IMR-90 (cell line): ENCODE results near the gene OR2V2. TPM values are rescaled to one million over a fixed set of nuclear protein-coding genes. Genes with fewer than 3 reads are reported as not detected.

Experiments
- ATAC-seq: fragments of 200-7000 bp; cut with Tn5 transposase; 2 replicates; pipeline ENCODE4 v1.9.1; 2020; ENCODE audit warnings: low read depth, mild to moderate bottlenecking, moderate library complexity
- BruUV-seq: library from RNA; stranded (reverse); fragments of 400-500 nt; replicated peaks from 2 replicates; lab custom pipeline; 2021; lab: Mats Ljungman, UMichigan
- CTCF ChIA-PET: fragments of 300-600 bp; formaldehyde crosslinking; extraction: SDS; loops from one replicate; lab custom pipeline; 2021; ENCODE audit warnings: antibody characterized with exemption; lab: Yijun Ruan, JAX
- POLR2A ChIA-PET: fragments of 300-600 bp; sonication (Branson Sonifier 250); formaldehyde crosslinking; loops from one replicate; lab custom pipeline; 2022; ENCODE audit warnings: antibody characterized with exemption; ENCODE audit not compliant: unreplicated experiment; lab: Charles Lee
- DNase-seq: peaks from one replicate; pipeline ENCODE4 v3.0.0; 2013
- H2AFZ ChIP-seq: replicated peaks from 2 replicates; pipeline ENCODE3; 2013; ENCODE audit warnings: low read length, mild to moderate bottlenecking; ENCODE audit not compliant: poor library complexity
- H2AK5ac ChIP-seq: 2 replicates; pipeline ENCODE4 v1.6.1; 2013; ENCODE audit warnings: low read depth, low read length, inconsistent platforms
- H2AK9ac ChIP-seq: replicated peaks from 2 replicates; pipeline ENCODE3; 2013; ENCODE audit warnings: mild to moderate bottlenecking, low read depth, low read length, moderate library complexity; ENCODE audit not compliant: poor library complexity
- H2BK120ac ChIP-seq: 2 replicates; pipeline ENCODE4 v1.6.1; 2013; ENCODE audit warnings: low read depth, low read length, inconsistent platforms
- H2BK15ac ChIP-seq: 3 replicates; pipeline ENCODE4 v1.6.1; 2013; ENCODE audit warnings: low read depth, low read length, inconsistent platforms
- H2BK20ac ChIP-seq: 2 replicates; pipeline ENCODE4 v1.6.1; 2013; ENCODE audit warnings: low read depth, mild to moderate bottlenecking, inconsistent platforms, low read length, moderate library complexity
- H2BK5ac ChIP-seq: 2 replicates; pipeline ENCODE4 v1.6.1; 2013; ENCODE audit warnings: mild to moderate bottlenecking, low read depth, low read length, inconsistent platforms; ENCODE audit not compliant: poor library complexity, severe bottlenecking
- H3K14ac ChIP-seq: replicated peaks from 2 replicates; pipeline ENCODE4 v1.6.1; 2013; ENCODE audit warnings: low read depth, low read length, inconsistent platforms
- H3K18ac ChIP-seq: 2 replicates; pipeline ENCODE4 v1.6.1; 2013; ENCODE audit warnings: low read depth, low read length, control low read depth
- H3K23ac ChIP-seq: 2 replicates; pipeline ENCODE4 v1.6.1; 2013; ENCODE audit warnings: low read depth, low read length, inconsistent platforms
- H3K27ac ChIP-seq: 2 replicates; pipeline ENCODE4 v1.5.1; 2013; ENCODE audit warnings: mild to moderate bottlenecking, control low read depth, low read length; ENCODE audit not compliant: insufficient read depth
- H3K27me3 ChIP-seq: 2 replicates; pipeline ENCODE4 v1.6.1; 2013; ENCODE audit warnings: low read length; ENCODE audit not compliant: control insufficient read depth, insufficient read depth
- H3K36me3 ChIP-seq: 2 replicates; pipeline ENCODE4 v1.6.1; 2013; ENCODE audit warnings: low read length, mixed read lengths; ENCODE audit not compliant: control insufficient read depth, insufficient read depth
- H3K4ac ChIP-seq: 2 replicates; pipeline ENCODE4 v1.6.1; 2013; ENCODE audit warnings: low read depth, low read length, inconsistent platforms
- H3K4me1 ChIP-seq: 2 replicates; pipeline ENCODE4 v1.6.1; 2013; ENCODE audit warnings: low read length, mixed read lengths; ENCODE audit not compliant: control insufficient read depth, insufficient read depth
- H3K4me2 ChIP-seq: 2 replicates; pipeline ENCODE4 v1.6.1; 2013; ENCODE audit warnings: low read depth, mild to moderate bottlenecking, control low read depth, low read length, moderate library complexity
- H3K4me3 ChIP-seq: 2 replicates; pipeline ENCODE4 v1.5.1; 2013; ENCODE audit warnings: low read depth, mild to moderate bottlenecking, control low read depth, low read length, moderate library complexity; ENCODE audit not compliant: insufficient read depth
- H3K56ac ChIP-seq: 2 replicates; pipeline ENCODE4 v1.6.1; 2013; ENCODE audit warnings: low read length, inconsistent platforms; ENCODE audit not compliant: insufficient read depth; ENCODE audit errors: extremely low read depth
- H3K79me1 ChIP-seq, 2 experiments: 2 replicates each; pipeline ENCODE4 v1.6.1; 2013; ENCODE audit warnings: low read length in 2 of 2, inconsistent platforms in 1 of 2, low read depth in 1 of 2
- H3K9ac ChIP-seq: 2 replicates; pipeline ENCODE4 v1.6.1; 2013; ENCODE audit warnings: low read depth, low read length, control low read depth
- H3K9me1 ChIP-seq: 2 replicates; pipeline ENCODE4 v1.6.1; 2013; ENCODE audit warnings: low read length, inconsistent platforms; ENCODE audit not compliant: insufficient read depth
- H3K9me3 ChIP-seq: 2 replicates; pipeline ENCODE4 v1.6.1; 2013; ENCODE audit warnings: low read length; ENCODE audit not compliant: control insufficient read depth, insufficient read depth
- H4K20me1 ChIP-seq: 2 replicates; pipeline ENCODE4 v1.6.1; 2013; ENCODE audit warnings: low read length, inconsistent platforms; ENCODE audit not compliant: insufficient read depth
- H4K5ac ChIP-seq: 2 replicates; pipeline ENCODE4 v1.6.1; 2013; ENCODE audit warnings: mild to moderate bottlenecking, low read depth, low read length, control low read depth
- H4K8ac ChIP-seq, 2 experiments: 2 replicates each; pipeline ENCODE4 v1.6.1; 2013; ENCODE audit warnings: low read depth in 2 of 2, low read length in 2 of 2, control low read depth in 1 of 2, inconsistent platforms in 1 of 2
- H4K91ac ChIP-seq: 2 replicates; pipeline ENCODE4 v1.6.1; 2013; ENCODE audit warnings: low read depth, low read length, inconsistent platforms; ENCODE audit not compliant: insufficient read depth
- FOS ChIP-seq: fragments of 150-350 bp; IDR thresholded peaks from 2 replicates; pipeline ENCODE4 v1.6.1; 2016; ENCODE audit warnings: low read depth, low read length
- MAFK ChIP-seq: IDR thresholded peaks from 2 replicates; pipeline ENCODE4 v1.6.1; 2012; ENCODE audit warnings: low read depth, low read length, improper control_type of control experiment
- MAZ ChIP-seq: IDR thresholded peaks from 2 replicates; pipeline ENCODE4 v1.6.1; 2012; ENCODE audit warnings: low read depth, mild to moderate bottlenecking, low read length, improper control_type of control experiment, moderate library complexity, borderline replicate concordance
- MXI1 ChIP-seq: IDR thresholded peaks from 2 replicates; pipeline ENCODE4 v1.6.1; 2012; ENCODE audit warnings: low read depth, mild to moderate bottlenecking, low read length, moderate library complexity, borderline replicate concordance
- NFE2L2 ChIP-seq: fragments of 150-350 bp; IDR thresholded peaks from 2 replicates; pipeline ENCODE4 v1.6.1; 2016; ENCODE audit warnings: low read depth, mild to moderate bottlenecking, low read length
- RCOR1 ChIP-seq: IDR thresholded peaks from 2 replicates; pipeline ENCODE4 v1.6.1; 2012; ENCODE audit warnings: mild to moderate bottlenecking, low read length, improper control_type of control experiment; ENCODE audit not compliant: insufficient replicate concordance
- RFX5 ChIP-seq: IDR thresholded peaks from 2 replicates; pipeline ENCODE4 v1.8.0; 2012; ENCODE audit warnings: low read depth, mild to moderate bottlenecking, low read length, moderate library complexity
- SMC3 ChIP-seq: fragments of 150-350 bp; IDR thresholded peaks from 2 replicates; pipeline ENCODE4 v1.6.1; 2016; ENCODE audit warnings: low read depth, mild to moderate bottlenecking, antibody characterized with exemption, low read length, moderate library complexity
- WGBS, 2 experiments: methylation state at CpG; one replicate each; pipeline versions ENCODE4 v1.1.5 to v1.1.7; 2013; ENCODE audit warnings: missing lambda C conversion rate in 2 of 2; ENCODE audit not compliant: insufficient read length in 1 of 2; ENCODE audit errors: extremely low coverage in 2 of 2; 5-methylcytosine and 5-hydroxymethylcytosine counted together
- dilution Hi-C: fragments of 300-500 bp; cut with HindIII; formaldehyde crosslinking; loops from one replicate; pipeline ENCODE4 v1.14.3; 2018; ENCODE audit warnings: low sequenced_read_pairs; ENCODE audit not compliant: unreplicated experiment
- in situ Hi-C: fragments of 300-500 bp; cut with MboI; formaldehyde crosslinking; loops from 3 replicates; pipeline ENCODE4 v1.14.3; 2019; ENCODE audit warnings: low sequenced_read_pairs, inconsistent platforms, mixed read lengths
- intact Hi-C: fragments of 100-400 bp; cut with micrococcal nuclease; formaldehyde crosslinking; loops from 2 replicates; pipeline ENCODE4 v1.10.0; 2022
- polyA plus RNA-seq, 3 experiments: library from polyadenylated mRNA; depleted of rRNA; stranded (reverse); fragments of >200 nt; gene quantifications; 2 replicates each; pipeline ENCODE4 v1.2.3, GENCODE V29; 2012; ENCODE audit warnings: low replicate concordance in 1 of 3
- total RNA-seq: library from RNA; depleted of rRNA; stranded (reverse); fragments of >200 nt; gene quantifications from 2 replicates; pipeline ENCODE4 v1.2.3, GENCODE V29; 2012
- TF ChIP-seq, protein P1 (sequence below): fragments of 150-350 bp; IDR thresholded peaks from 2 replicates; pipeline ENCODE4 v1.6.1; 2016; ENCODE audit warnings: low read depth, mild to moderate bottlenecking, low read length, moderate library complexity, borderline replicate concordance

The OR2V2 gene
- total and polyA plus RNA-seq, 2 of the 4 experiments (the other 2 are of a cell fraction): not detected

GRCh38 chr5:181161534-181162175, 14.3 kb downstream of the OR2V2 start:
- no peak overlapping the region for H2AK5ac ChIP-seq
- no CpG with 5 or more reads among the region's 4 CpGs for WGBS, 2 experiments
- no peak overlapping the region for H3K23ac ChIP-seq
- no peaks in the 10 kb centered on the region for H4K20me1 ChIP-seq
- peak overlapping the region; percentile 24; the same call in 1 of the 2 replicates for H3K4ac ChIP-seq
- dilution Hi-C loops (no loop called here), intact Hi-C loops (loop anchor here (2.0 kb wide), 1 partner anchor 61 kb away; the partner anchor contains the start of gene TRIM41), in situ Hi-C loops (no loop called here)
- peak overlapping the region; percentile 43; the same call in 1 of the 3 replicates for H2BK15ac ChIP-seq
- DNase-seq: no peak
- H3K36me3 ChIP-seq: no peaks in the 10 kb centered on the region
- POLR2A ChIA-PET: no interaction called here
- H3K4me2 ChIP-seq: peak overlapping the region; percentile 27
- H3K27ac ChIP-seq: no peak overlapping the region
- H3K79me1 ChIP-seq: no peaks in the 10 kb centered on the region
- H3K27me3 ChIP-seq: peaks cover 4% of the 10 kb centered on the region
- H3K9ac ChIP-seq: no peak overlapping the region
- H3K9me3 ChIP-seq: no peaks in the 10 kb centered on the region
- peak overlapping the region; percentile 23; the same call in 1 of the 2 replicates for H4K91ac ChIP-seq
- no peak for TF ChIP-seq RFX5
- TF ChIP-seq MAZ: no peak
- no peak for TF ChIP-seq FOS
- TF ChIP-seq RCOR1: no peak
- TF ChIP-seq, protein P1, sequence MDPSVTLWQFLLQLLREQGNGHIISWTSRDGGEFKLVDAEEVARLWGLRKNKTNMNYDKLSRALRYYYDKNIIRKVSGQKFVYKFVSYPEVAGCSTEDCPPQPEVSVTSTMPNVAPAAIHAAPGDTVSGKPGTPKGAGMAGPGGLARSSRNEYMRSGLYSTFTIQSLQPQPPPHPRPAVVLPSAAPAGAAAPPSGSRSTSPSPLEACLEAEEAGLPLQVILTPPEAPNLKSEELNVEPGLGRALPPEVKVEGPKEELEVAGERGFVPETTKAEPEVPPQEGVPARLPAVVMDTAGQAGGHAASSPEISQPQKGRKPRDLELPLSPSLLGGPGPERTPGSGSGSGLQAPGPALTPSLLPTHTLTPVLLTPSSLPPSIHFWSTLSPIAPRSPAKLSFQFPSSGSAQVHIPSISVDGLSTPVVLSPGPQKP: no peak
- no peak for TF ChIP-seq MAFK
- no peak for TF ChIP-seq MXI1
- no peak for TF ChIP-seq SMC3
- no peak for TF ChIP-seq NFE2L2
- no peak overlapping the region for H2BK20ac ChIP-seq
- H3K4me3 ChIP-seq: no peak overlapping the region
- no peak overlapping the region for H3K18ac ChIP-seq
- H2BK120ac ChIP-seq: peak overlapping the region; percentile 3; the same call in 1 of the 2 replicates
- CTCF ChIA-PET: no interaction called here
- peaks cover 3% of the 10 kb centered on the region for H3K9me1 ChIP-seq
- no peak overlapping the region for H2BK5ac ChIP-seq
- H4K5ac ChIP-seq: peak overlapping the region; percentile 14; the same call in 1 of the 2 replicates
- no TSS peak for BruUV-seq
- H3K56ac ChIP-seq: no peak overlapping the region
- no peak for ATAC-seq
- peak overlapping the region; percentile 31 for H2AK9ac ChIP-seq
- peaks cover 4% of the 10 kb centered on the region for H3K4me1 ChIP-seq
- H2AFZ ChIP-seq: peak overlapping the region; percentile 88
- H4K8ac ChIP-seq: peak overlapping the region; percentile 75 to 97
- H3K14ac ChIP-seq: peak overlapping the region; percentile 76
